HG03520 (cell line): ENCODE data around the gene DENND1B.
"Not testable (repeated sequence)": the region's sequence is repeated elsewhere in the genome, so short reads cannot be mapped to it uniquely, and the experiment has no call there.

Experiments
- ATAC-seq: cut with Tn5 transposase; IDR thresholded peaks from one replicate; pipeline ENCODE4 v1.9.1; 2021; ENCODE audit warnings: mild to moderate bottlenecking, moderate library complexity; ENCODE audit not compliant: unreplicated experiment

DENND1B gene

GRCh38 chr1:197745911-197746310 is 29.4 kb downstream of the DENND1B start:
- ATAC-seq = no peak

DNA sequence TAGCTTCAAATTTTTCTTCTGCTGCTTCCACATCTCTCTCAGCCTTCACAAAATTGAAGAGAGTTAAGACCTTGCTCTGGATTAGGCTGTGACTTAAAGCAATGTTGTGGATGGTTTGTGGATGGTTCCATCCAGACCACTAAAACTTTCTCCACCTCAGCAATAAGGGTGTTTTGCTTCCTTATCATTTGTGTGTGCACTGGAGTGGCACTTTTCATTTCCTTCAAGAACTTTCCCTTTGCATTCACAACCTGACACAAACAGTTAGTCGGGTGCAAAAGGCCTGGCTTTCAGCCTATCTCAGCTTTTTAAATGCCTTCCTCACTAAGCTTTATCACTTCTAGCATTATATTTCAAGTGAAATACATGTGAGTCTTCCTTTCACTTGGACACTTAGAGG is 30.3 kb downstream of the DENND1B start:
- ATAC-seq = no peak

DNA sequence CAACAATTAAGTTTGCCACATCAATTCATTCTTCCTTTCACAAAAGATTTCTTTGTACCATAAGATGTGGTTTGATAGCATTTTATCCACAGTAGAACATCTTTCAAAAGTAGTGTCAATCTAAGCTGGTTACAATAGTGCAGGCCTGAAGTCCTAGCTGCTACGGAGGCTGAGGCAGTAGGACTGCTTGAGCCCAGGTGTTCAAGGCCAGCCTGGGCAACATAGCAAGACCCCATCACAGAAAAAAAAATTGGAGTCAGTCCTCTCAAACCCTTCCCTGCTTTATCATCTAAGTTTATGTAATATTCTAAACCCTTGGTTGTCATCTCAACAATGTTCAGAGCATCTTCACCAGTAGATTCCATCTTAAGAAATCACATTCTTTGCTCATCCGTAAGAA is 31.7 kb downstream of the DENND1B start:
- ATAC-seq = no peak

DNA sequence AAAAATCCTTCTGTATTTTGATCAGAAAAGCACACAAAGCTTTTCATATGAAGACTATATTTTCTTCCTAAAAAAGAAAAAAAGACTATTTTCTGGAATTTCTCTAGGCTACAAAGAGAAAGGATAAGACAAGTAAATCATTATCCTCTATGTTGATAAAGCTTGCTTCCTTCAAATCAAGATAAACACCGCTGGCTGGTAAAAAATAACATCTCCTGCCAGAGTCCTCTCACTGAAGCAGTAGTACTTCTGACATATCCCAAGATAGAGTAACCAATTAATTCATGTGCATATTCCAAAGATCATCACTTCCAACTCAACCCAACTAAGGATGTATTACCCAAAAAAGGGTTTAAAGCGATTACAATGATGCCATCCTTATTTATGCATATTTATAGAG is 34.3 kb downstream of the DENND1B start:
- ATAC-seq = no peak

- ATAC-seq = no peak
Observed at GRCh38 chr1:197738927-197739326, 36.4 kb downstream of the DENND1B start.

- no peak for ATAC-seq
Observed at GRCh38 chr1:197737916-197738315, 37.4 kb downstream of the DENND1B start.

- ATAC-seq = no peak
Observed at GRCh38 chr1:197736685-197737084, 38.6 kb downstream of the DENND1B start.

DNA sequence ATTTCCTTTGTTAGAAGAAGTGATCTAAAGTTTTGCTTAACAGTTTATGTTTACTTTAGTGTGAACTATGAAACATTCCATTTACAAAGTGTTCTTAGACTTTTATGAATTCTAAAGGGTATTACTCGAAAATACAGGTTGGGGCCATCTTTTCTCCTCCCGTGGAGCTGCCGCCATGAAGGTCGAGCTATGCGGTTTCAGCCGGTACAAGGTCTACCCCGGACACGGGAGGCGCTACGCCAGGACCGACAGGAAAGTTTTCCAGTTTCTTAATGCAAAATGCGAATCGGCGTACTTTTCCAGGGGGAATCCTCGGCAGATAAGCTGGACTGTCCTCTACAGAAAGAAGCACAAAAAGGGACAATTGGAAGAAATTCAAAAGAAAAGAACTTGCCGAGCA is 39.8 kb downstream of the DENND1B start:
- no peak for ATAC-seq

DNA sequence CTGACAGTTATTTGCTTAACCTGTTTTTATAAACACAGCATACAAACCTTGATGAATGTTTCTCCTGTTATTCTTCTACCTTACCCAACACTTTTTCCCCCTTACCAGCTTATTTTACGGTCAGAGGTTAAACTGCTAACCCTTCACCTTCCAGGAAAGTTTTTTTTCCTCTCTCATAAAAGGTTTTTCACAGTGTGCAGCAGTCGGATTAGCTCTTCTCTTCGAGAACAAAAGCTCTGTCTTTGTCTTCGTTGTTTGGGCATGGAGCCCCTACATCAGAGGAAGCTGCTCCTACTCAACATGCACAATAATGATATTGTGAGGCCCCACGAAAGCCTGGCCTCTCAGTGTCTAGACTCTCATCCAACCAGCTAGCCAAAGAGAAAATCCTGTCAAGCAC is 42.0 kb downstream of the DENND1B start:
- ATAC-seq = no peak

GRCh38 chr1:197732187-197732586 is 43.1 kb downstream of the DENND1B start:
- ATAC-seq = no peak

- ATAC-seq = no peak
Observed at GRCh38 chr1:197731449-197731848, 43.8 kb downstream of the DENND1B start.

DNA sequence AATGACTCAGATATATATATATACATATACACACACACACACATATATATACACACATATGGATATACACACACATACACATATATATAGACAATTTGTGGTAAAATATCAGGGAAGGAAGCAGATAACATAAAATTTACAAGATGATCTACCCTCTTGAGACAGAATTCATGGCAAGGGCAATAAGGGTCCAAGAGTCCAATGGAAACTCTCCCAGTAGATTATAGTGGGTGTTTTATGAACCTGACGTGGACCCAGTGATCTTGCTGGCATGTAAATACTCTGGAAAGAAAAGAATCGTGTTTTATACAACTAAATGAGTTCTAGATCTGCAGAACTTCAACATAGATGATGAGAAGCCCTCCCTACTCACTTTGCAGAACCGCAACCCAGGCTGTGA is 49.3 kb downstream of the DENND1B start:
- no peak for ATAC-seq

DNA sequence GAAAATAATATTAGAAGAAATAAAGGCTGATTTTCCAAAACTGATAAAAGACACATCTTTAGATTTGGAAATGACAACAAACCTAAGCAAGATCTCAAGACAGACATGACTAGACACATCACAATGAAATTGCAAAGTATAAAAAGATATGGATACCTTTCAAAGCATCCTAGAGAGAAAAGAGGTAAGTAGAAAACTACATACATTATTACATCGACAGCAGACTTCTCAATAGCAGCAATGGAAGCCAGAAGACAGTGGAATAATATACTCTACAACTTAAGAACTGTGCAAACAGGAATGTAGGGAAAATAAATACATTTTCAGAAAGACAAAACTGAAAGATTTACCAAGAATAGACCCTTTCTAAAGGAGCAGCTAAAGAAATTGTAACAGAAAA is 50.2 kb downstream of the DENND1B start:
- ATAC-seq = no peak

- no peak for ATAC-seq
Observed at GRCh38 chr1:197715806-197716205, 59.5 kb downstream of the DENND1B start.

- no peak for ATAC-seq
Observed at GRCh38 chr1:197706601-197707000, 68.7 kb downstream of the DENND1B start.

DNA sequence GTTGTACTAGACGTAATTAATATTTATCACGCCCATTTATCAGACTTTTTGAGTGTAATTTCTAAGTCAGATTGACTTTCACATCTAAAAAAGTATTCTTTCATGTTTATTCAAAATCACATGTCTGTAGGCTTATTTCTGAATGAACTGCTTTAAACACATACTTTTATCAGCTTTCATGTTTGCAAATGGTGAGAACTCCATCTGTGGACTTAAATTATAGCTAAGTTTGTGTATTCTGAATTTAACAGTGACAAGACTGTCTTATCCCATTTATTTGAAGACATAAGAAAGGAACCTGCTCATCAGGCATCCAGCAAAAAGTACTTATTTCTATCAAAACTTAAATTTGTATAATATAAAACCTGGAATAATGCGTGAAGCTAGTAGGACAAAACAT is 69.3 kb downstream of the DENND1B start:
- no peak for ATAC-seq

DNA sequence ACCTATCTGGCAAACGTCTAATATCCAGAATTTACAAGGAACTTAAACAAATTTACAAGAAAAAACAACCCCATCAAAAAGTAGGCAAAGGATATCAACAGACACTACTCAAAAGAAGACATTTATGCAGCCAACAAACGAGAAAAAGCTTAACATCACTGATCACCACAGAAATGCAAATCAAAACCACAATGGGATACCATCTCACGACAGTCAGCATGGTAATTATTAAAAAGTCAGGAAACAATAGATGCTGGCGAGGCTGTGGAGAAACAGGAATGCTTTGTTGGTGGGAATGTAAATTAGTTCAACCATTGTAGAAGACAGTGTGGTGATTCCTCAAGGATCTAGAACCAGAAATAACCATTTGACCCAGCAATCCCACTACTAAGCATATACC is 74.6 kb downstream of the DENND1B start:
- ATAC-seq = not testable (repeated sequence)

- ATAC-seq = no peak
Observed at GRCh38 chr1:197696372-197696771, 78.9 kb downstream of the DENND1B start.

GRCh38 chr1:197695961-197696360 is 79.3 kb downstream of the DENND1B start:
- no peak for ATAC-seq

DNA sequence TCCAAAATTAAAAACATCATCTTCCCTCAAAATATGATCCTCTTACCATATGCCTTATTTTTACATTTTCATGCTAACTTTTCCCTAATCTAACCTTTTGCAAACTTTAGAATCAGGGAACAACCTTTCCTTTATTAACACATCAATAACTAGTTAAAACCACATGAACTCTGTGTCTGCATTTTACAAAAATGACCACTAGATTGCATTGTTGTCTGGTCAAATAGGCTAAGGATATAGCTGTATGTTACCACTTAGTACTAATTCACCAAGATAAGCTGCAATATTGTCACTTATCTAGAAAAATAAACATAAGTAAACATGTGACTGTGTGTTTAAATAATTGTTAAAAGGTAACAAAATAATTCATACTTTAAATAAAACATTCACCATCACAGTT is 82.3 kb downstream of the DENND1B start:
- ATAC-seq = no peak

GRCh38 chr1:197691816-197692215 is 83.5 kb downstream of the DENND1B start:
- no peak for ATAC-seq

GRCh38 chr1:197690074-197690473 is 85.2 kb downstream of the DENND1B start:
- no peak for ATAC-seq

GRCh38 chr1:197688233-197688632 is 87.0 kb downstream of the DENND1B start:
- ATAC-seq = no peak
